A549 (cell line): ENCODE measurements around the gene LYRM2.

Experiments
- CTCF ChIP-seq: fragments of >200 bp; sonication (Bioruptor Twin); formaldehyde crosslinking; IDR thresholded peaks from 3 replicates; pipeline ENCODE4 v1.5.1; 2016
- EP300 ChIP-seq, 2 experiments: fragments of >200 bp; sonication (Bioruptor Twin); formaldehyde crosslinking; IDR thresholded peaks; 2 replicates in 1 of 2; 3 replicates in 1 of 2; pipeline ENCODE4 v1.6.1; 2016 to 2017
- POLR2A ChIP-seq: IDR thresholded peaks from 2 replicates; pipeline ENCODE4 v1.6.1; 2012; ENCODE audit warnings: mild to moderate bottlenecking, low read length
- REST ChIP-seq: fragments of 200-600 bp; sonication (generic); IDR thresholded peaks from 2 replicates; pipeline ENCODE4 v1.6.1; 2016; ENCODE audit warnings: antibody characterized with exemption, mild to moderate bottlenecking, moderate library complexity
- ZSCAN20 ChIP-seq: fragments of 250-450 bp; sonication (Bioruptor Pico); IDR thresholded peaks from 2 replicates; pipeline ENCODE4 v1.8.0; 2022; ENCODE audit warnings: mild to moderate bottlenecking, moderate library complexity

GRCh38 chr6:89528866-89529265 is 109.7 kb downstream of the LYRM2 start:
- TF ChIP-seq CTCF (no peak), REST (no peak), POLR2A (no peak), EP300 (IDR thresholded peaks at IDR 0.05) (no peak), ZSCAN20 (no peak)
